PC-3 (cell line): Measurements from ENCODE around the gene SLC16A9. TPM values are rescaled to one million over a fixed set of nuclear protein-coding genes. Genes with fewer than 3 reads are reported as not detected.

Experiments used
- ATAC-seq: fragments of 200-7000 bp; cut with Tn5 transposase; 2 replicates; pipeline ENCODE4 v1.9.1; 2020; ENCODE audit warnings: mild to moderate bottlenecking, moderate library complexity
- BruUV-seq: library from RNA; stranded (reverse); fragments of 400-500 nt; replicated peaks from 2 replicates; lab custom pipeline; 2021; lab: Mats Ljungman, UMichigan
- CTCF ChIA-PET: fragments of 300-600 bp; sonication (Branson Sonifier 250); formaldehyde crosslinking; loops from one replicate; lab custom pipeline; 2022; ENCODE audit warnings: antibody characterized with exemption; lab: Charles Lee
- POLR2A ChIA-PET: fragments of 300-600 bp; sonication (Branson Sonifier 250); formaldehyde crosslinking; loops from one replicate; lab custom pipeline; 2022; ENCODE audit warnings: antibody characterized with exemption; ENCODE audit not compliant: unreplicated experiment; lab: Charles Lee
- DNase-seq: peaks from one replicate; pipeline ENCODE4 v3.0.0-alpha.2; 2015
- H2AFZ ChIP-seq: fragments of 300-600 bp; sonication (generic); 2 replicates; pipeline ENCODE4 v1.6.0; 2016; ENCODE audit warnings: antibody characterized with exemption, low read length
- H3F3A ChIP-seq: fragments of 300-600 bp; sonication (generic); one replicate; pipeline ENCODE4 v1.6.0; 2017; ENCODE audit warnings: antibody characterized with exemption, low read length, control low read depth, mild to moderate bottlenecking; ENCODE audit not compliant: unreplicated experiment
- H3K27ac ChIP-seq: fragments of 300-600 bp; sonication (generic); 2 replicates; pipeline ENCODE4 v1.5.1; 2016; ENCODE audit warnings: mild to moderate bottlenecking, low read length
- H3K27me3 ChIP-seq: fragments of 300-600 bp; sonication (generic); 2 replicates; pipeline ENCODE4 v1.6.1; 2016; ENCODE audit warnings: low read length, mixed read lengths
- H3K36me3 ChIP-seq: fragments of 300-600 bp; sonication (generic); 2 replicates; pipeline ENCODE4 v1.6.1; 2016; ENCODE audit warnings: low read depth, mixed run types, low read length, mixed read lengths
- H3K4me1 ChIP-seq: fragments of 300-600 bp; sonication (generic); 2 replicates; pipeline ENCODE4 v1.5.1; 2016; ENCODE audit warnings: low read length; ENCODE audit not compliant: insufficient read depth
- H3K4me2 ChIP-seq: fragments of 300-600 bp; sonication (generic); 2 replicates; pipeline ENCODE4 v1.6.0; 2016; ENCODE audit warnings: low read length
- H3K4me3 ChIP-seq: fragments of 300-600 bp; sonication (generic); 2 replicates; pipeline ENCODE4 v1.5.1; 2016; ENCODE audit warnings: mild to moderate bottlenecking, low read length, mixed read lengths
- H3K79me2 ChIP-seq: fragments of 300-600 bp; sonication (generic); 2 replicates; pipeline ENCODE4 v1.6.1; 2017; ENCODE audit warnings: low read length, mixed read lengths
- H3K9ac ChIP-seq: fragments of 300-600 bp; sonication (generic); 2 replicates; pipeline ENCODE4 v1.6.0; 2016; ENCODE audit warnings: mild to moderate bottlenecking, low read length
- H3K9me2 ChIP-seq: fragments of 300-600 bp; sonication (generic); replicated peaks from 2 replicates; pipeline ENCODE4 v1.6.1; 2016; ENCODE audit warnings: mixed run types, low read length, mixed read lengths
- H3K9me3 ChIP-seq: fragments of 300-600 bp; sonication (generic); 2 replicates; pipeline ENCODE4 v1.6.1; 2016; ENCODE audit warnings: low read length, mixed read lengths
- H4K20me1 ChIP-seq: fragments of 300-600 bp; sonication (generic); 2 replicates; pipeline ENCODE4 v1.6.1; 2016; ENCODE audit warnings: low read length, mixed read lengths
- CTCF ChIP-seq: fragments of 300-600 bp; sonication (generic); conservative IDR thresholded peaks from 2 replicates; pipeline ENCODE4 v1.5.1; 2017; ENCODE audit warnings: antibody characterized with exemption, low read depth, mild to moderate bottlenecking, low read length
- EZH2 ChIP-seq: fragments of 300-600 bp; sonication (generic); IDR thresholded peaks from one replicate; pipeline ENCODE4 v1.6.1; 2017; ENCODE audit warnings: antibody characterized with exemption, mild to moderate bottlenecking, low read length; ENCODE audit not compliant: unreplicated experiment
- EZH2phosphoT487 ChIP-seq: fragments of 300-600 bp; sonication (generic); IDR thresholded peaks from 2 replicates; pipeline ENCODE4 v1.6.1; 2018; ENCODE audit warnings: mild to moderate bottlenecking, antibody characterized with exemption, low read length, borderline replicate concordance
- intact Hi-C: fragments of 100-400 bp; cut with micrococcal nuclease; formaldehyde crosslinking; loops from 2 replicates; pipeline ENCODE4 v1.9.0; 2023
- total RNA-seq: library from RNA; depleted of rRNA; stranded (reverse); fragments of >200 nt; gene quantifications from 2 replicates; pipeline ENCODE4 v1.2.3, GENCODE V29; 2014

Gene SLC16A9
- total RNA-seq, 1 experiment from 2014 or later = 17.4 TPM

- Histone ChIP-seq H3K79me2 (0 out of 2 replicates have a peak, but pooled peaks cover 3% of the 10 kb centered on the region), H2AFZ (no peak overlapping the region), H3K27ac (no peak overlapping the region), H3K4me3 (no peak overlapping the region), H3K4me2 (no peak overlapping the region), H3K9me2 (no peaks in the 10 kb centered on the region), H3K36me3 (no peaks in the 10 kb centered on the region), H3K9ac (no peak overlapping the region), H3F3A (no peaks in the 10 kb centered on the region), H3K4me1 (0 out of 2 replicates have a peak, but pooled peaks cover 3% of the 10 kb centered on the region), H3K27me3 (no peaks in the 10 kb centered on the region), H4K20me1 (no peaks in the 10 kb centered on the region), H3K9me3 (no peaks in the 10 kb centered on the region)
- no TSS peak for BruUV-seq
- ChIA-PET POLR2A (no interaction called here), CTCF (no interaction called here)
- TF ChIP-seq EZH2 (no peak), CTCF (no peak), EZH2phosphoT487 (no peak)
- ATAC-seq (no peak), DNase-seq (no peak)
- intact Hi-C loops = no loop called here
Observed at GRCh38 chr10:59695637-59696036, 14.0 kb downstream of the SLC16A9 start.

GRCh38 chr10:59694936-59695335 lies 14.7 kb downstream of the SLC16A9 start:
- no peaks in the 10 kb centered on the region for H4K20me1 ChIP-seq
- POLR2A ChIA-PET = no interaction called here
- no peak overlapping the region for H3K4me3 ChIP-seq
- H3K27me3 ChIP-seq = no peaks in the 10 kb centered on the region
- BruUV-seq = no TSS peak
- no peak overlapping the region for H2AFZ ChIP-seq
- H3K9me2 ChIP-seq = no peaks in the 10 kb centered on the region
- TF ChIP-seq EZH2 = no peak
- no peak for TF ChIP-seq EZH2phosphoT487
- no peak for TF ChIP-seq CTCF
- H3K27ac ChIP-seq = no peak overlapping the region
- peaks cover 5% of the 10 kb centered on the region for H3K4me1 ChIP-seq
- CTCF ChIA-PET = interaction anchor here (0.6 kb wide), 1 partner anchor 60 kb away, joined by 3 read pairs; no protein-coding TSS in a partner anchor
- H3K79me2 ChIP-seq = 0 out of 2 replicates have a peak, but pooled peaks cover 3% of the 10 kb centered on the region
- intact Hi-C loops = no loop called here
- no peak overlapping the region for H3K4me2 ChIP-seq
- DNase-seq = no peak
- no peak overlapping the region for H3K9ac ChIP-seq
- H3F3A ChIP-seq = no peaks in the 10 kb centered on the region
- no peaks in the 10 kb centered on the region for H3K9me3 ChIP-seq
- no peak for ATAC-seq
- no peaks in the 10 kb centered on the region for H3K36me3 ChIP-seq

- Histone ChIP-seq H3K4me3 (no peak overlapping the region), H2AFZ (no peak overlapping the region), H3K4me2 (no peak overlapping the region), H3K9me3 (no peaks in the 10 kb centered on the region), H3K9me2 (no peaks in the 10 kb centered on the region), H3K9ac (no peak overlapping the region), H3F3A (peaks cover 7% of the 10 kb centered on the region), H3K36me3 (no peaks in the 10 kb centered on the region), H3K27ac (no peak overlapping the region), H4K20me1 (no peaks in the 10 kb centered on the region), H3K27me3 (no peaks in the 10 kb centered on the region), H3K79me2 (no peaks in the 10 kb centered on the region; the same call in 1 of the 2 replicates), H3K4me1 (peaks cover 28% of the 10 kb centered on the region)
- no peak for ATAC-seq
- CTCF ChIA-PET = no interaction called here
- intact Hi-C loops = no loop called here
- BruUV-seq = no TSS peak
- DNase-seq = no peak
- TF ChIP-seq EZH2 (no peak), EZH2phosphoT487 (no peak), CTCF (no peak)
- POLR2A ChIA-PET = no interaction called here
Observed at GRCh38 chr10:59692113-59692512, 17.5 kb downstream of the SLC16A9 start.
